Kasumi-1 (cell line): ENCODE results near the gene ZDHHC14.

Experiments used
- DNase-seq, 2 experiments: peaks; one replicate each; lab custom pipeline; 2025; lab: John Stamatoyannopoulos, UW

ZDHHC14 gene

DNA sequence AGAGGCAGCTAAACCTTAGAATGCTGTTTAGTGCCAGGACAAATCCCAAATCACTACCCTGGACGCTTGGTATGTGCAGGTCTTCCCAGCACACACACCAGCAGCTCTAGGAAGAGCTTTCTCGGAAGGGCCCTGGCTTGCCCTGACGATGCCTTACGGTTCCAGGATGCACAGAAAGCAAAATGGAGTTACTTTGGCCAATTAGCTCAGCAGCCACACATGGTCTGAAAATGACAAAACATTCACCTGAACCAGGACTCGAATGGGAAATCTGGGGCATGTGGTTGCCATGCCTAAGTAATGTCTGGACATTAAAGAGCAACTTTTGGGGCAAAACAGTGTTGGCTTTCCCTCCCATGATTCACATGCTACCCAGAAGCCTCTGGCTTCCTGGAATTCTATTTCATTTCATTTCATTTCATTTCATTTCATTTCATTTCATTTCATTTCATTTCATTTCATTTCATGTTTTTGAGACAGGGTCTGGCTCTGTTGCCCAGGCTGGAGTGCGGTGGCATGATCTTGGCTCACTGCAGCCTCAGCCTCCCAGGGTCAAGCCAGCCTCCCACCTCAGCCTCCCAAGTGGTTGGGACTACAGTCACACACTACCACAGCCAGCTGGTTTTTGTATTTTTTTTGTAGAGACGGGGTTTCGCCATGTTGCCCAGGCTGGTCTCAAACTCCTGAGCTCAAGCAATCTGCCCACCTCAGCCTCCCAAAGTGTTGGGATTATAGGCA lies 153.3 kb downstream of the ZDHHC14 start:
- no peak for DNase-seq

DNA sequence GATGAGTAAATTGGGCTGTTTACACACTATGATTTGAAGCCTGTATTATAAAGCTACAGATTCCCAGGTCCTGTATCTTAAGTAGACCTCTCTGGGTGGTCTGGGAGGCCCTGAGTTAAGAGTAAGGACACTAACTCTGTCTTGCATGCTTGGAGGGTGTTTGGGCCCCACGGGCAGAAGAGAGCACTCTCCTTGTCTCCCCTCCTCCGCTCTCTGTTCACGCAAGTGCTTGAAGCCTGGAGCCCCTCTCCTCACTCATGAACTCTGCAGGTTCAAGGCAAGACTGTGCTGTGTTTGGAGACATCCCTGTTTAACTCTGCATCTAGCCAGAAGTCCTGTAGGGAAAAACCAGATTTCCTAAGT lies 154.0 kb downstream of the ZDHHC14 start:
- no peak for DNase-seq

DNA sequence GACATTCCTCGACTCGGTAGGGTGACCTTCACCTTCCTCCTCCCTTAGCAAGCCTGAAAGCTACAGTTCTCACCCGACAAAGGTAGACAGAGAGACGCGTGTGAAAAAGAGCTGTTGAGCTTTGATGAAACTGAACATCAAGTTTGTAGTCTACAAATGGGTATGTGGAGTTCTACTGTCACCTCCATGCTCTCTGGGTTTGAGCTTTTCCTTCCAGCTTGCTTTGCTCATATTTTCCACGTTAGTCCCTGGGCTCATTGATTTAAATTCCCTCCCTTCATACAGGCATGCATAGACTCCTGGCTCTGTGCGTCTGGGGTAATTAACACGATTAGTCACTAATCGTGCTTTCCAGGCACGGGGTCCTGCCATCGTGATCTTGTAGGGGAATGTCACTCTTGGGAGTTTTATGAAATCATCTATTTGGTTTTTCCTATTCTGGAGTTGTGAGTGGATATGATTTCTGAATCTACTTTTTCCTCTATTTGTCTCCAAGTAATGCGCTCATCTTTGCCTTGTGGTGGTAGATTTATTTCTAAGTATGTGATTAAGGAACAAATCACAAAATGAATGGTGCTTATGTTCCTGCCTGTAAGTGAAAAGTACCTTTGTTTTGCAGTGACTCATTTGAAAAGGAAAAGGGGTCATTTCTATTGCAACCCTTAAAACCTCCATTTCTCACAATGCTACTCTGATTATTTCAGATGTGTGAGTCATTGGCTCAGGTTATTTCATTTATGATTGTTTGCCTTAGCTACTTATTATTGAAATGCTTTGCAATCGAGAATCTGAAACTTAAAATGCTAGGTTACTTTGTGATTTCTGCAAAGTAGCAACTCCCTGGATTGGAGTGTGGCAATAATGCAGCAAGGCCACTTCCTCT lies 154.6 kb downstream of the ZDHHC14 start:
- DNase-seq: peak; percentile 54 to 79

DNA sequence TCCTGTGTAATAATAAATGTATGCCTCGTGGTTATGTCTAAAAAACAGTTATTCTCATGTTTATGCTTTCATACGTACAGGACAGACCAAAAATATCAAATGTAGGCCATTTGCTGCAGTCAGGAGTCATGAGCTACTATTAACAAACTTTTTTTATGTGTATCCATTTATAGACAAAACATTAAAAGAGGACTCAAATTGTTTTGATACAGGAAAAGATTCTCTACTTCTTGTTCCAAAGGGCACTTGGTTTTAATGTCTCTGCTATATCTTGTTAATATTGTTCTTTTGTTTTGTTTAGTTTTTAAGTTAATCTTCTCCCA lies 155.2 kb downstream of the ZDHHC14 start:
- peak in 1 of 2 experiments; percentile 71 for DNase-seq

DNA sequence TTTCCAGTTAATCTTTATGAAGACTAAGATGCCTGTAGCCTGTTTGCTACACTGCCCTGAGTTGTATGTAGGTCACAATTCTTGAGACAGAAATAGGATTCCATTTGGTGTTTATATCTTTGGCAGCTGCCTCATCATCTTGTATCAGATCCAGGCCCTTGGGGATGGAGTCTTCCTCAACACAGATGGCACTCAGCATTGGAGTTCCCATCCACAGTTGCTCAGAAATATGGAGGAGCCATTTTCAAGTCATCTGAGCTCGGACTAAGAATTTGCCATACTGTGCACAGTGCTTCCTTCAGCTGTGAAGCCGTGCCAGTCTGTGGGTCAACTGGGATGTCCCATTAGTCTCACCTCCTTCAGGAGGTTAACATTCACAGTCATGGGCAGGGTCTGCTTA lies 156.6 kb downstream of the ZDHHC14 start:
- DNase-seq: no peak

DNA sequence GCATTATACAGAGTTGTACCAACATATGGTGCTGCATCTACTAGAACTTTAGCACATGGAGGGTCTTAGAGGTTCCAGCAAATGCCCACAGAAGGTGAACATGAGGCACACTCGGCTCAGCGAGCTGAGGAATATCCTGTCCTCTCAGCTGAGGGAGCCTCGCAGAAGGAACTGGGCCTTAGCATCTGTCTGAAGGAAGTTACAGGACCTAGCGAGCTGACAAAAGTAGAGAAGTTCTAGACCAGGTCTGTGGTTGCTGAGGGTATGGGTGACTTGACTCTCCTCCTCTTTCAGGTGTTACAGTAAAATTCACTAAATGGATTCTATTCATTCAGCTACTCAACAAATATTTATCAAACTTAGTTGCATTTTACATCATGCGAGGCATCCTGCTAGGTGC lies 157.2 kb downstream of the ZDHHC14 start:
- peak; percentile 44 to 49 for DNase-seq

DNA sequence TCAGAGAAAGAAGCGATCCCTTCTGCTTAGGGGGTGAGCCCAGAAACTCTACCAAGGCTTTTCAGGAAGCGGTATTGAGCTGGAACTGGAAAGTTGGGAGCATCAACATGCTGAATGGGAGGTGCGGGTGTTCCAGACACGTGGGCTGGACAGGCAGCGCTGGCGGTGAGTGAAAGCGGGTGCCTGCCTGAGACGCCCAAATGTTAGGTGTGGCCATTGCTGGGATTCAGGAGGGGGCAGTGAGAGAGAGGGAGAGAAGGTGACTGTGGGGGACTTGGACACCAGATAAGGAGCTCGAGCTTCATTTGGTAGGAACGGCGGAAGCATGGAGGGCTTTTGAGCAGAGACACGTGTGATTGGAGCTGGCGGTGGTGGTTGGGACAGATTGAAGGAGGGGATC lies 157.7 kb downstream of the ZDHHC14 start:
- DNase-seq: no peak

DNA sequence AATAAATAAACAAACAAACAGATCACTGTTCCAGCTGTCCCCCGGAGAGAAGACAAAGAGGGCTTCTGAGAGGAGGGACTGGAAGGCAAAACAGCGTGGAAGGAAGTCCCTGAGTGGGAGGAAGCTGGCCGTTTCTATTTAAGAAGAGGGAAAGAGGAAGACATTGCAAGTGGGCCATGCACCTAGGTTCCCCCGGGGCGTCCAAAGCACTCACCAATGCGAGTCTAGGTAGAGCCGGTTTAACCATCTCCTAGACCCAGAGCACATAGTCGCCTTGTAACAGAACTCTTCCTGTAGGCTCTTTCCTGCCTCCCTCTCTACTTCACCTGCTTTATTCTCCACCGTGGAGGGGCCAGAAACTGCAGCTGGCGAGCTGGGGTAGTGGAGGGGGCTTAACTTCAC lies 158.4 kb downstream of the ZDHHC14 start:
- DNase-seq: peak in 1 of 2 experiments; percentile 38

DNA sequence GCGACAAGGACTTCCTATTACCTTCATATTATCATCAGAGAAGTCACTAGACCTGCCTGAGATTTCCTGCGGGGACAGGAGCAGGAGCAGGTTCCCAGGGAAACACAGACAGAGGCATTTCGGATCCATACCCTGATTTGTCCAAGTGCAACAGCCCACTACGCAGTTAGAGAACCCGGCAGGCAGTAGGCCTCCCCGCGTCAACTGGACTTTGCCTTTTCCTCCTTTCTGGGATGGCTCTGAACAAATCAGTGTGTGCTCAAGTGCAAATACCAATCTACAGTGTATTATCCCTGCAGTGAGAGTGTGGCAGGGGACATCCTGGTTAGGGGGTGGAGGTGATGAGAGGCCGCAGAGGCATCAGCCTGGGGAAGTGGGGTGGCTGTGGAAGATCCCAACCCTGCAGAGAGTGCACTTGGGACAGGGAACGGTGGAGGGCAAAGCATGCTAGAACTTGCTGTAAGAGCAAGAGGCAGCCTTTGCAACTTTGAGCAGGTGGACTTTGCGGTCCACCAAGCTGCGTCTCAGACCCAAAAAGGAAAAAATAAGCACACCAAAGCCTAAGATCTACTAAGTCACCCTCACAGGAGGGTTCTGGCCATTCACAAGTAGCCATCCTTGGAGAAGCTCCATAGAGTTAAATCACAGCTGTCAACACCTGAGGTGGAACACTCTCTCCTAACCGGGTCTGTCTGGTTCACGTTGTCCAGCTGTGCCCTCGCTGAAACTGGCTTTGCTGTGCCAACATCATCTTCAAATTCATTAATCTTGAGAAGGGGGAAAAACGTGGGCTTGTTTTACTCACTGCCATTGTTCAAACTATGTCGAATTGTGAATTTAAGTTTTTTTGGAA lies 159.1 kb downstream of the ZDHHC14 start:
- no peak for DNase-seq

DNA sequence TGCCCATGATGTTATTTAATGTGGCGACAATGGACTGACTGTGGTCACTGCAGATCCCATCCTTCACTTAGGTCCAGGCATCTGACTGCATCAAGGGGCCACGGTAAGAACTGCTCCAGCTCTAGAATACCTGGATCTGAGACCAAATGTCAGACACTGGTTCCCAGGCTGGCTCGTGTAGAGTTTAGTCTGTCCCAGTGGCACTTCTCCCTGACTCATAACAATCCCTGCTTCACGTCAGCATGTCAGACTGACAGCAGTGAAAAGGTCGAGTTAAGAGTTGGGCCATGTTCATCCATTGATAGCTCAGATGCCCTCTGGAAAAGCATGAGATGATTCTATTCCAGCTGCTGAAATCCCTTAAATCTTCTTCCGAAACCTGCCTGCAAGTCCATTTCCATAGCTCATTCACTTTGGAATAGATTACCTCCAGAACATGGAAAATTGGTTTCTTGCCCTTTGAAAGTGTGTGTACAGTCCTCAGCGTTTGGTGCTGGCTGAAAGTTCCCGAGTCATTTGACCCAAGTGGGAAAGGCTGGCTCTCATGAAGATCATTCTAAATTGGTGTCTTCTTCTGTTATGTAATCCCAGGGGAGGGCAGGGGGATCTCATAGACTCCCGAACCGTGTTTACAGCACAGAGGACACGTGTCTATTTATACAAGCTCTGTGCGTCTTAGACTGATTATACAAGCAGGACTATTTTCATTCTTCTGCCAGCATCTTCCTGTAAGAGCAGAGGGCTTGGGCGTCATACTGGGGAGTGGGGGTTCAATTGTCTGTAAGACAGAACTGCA lies 160.8 kb downstream of the ZDHHC14 start:
- no peak for DNase-seq

DNA sequence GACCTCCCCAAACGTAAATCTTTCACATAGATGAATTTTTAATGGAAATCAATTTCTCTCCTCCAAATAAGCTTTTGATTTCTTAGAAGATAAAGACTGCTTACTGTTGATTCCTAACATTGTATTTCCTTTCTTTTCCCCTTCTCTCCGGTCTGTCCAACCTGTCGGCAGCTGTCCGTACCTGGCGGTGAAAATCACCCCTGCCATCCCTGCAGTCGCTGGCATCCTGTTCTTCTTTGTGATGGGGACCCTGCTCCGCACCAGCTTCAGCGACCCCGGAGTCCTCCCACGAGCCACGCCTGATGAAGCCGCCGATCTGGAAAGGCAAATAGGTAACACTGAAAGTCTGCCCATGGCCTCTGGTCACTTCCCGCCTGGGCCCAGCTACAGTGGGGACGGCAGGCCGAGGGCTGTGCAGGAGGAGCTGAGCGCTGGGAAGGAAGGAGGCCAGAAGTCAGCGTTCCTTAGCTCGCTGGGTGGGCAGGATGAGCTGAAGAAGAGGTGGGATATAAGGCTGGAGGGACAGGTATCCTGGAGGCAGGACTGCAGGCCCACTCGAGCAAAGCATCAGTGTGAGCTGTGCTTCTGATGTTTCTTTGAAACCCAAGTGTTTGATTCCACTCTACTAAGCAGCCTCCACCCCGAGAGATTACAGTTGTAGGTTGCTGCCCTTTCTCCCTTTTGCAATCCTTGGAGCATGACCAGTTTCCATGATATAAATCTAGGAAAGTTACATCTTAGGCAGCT lies 161.6 kb downstream of the ZDHHC14 start:
- no peak for DNase-seq

DNA sequence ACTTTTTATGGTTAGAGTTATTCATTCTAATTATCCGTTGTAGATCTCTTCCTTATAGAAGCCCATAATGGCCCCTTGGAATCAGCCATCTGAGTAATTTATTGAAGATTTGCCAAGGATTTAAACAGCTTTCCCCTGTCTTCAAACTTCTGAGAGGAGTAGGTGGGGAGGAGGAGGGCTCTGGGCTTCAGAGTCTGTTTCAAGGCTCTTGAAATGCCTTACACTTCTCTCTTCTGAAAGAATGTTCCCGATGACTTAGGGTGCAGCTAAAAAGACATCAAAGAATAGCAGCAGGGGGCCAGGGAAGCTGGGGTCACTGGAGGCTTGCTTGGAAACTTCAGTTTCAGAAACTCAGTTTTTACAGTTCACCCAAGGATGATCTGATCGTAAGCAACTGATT lies 165.3 kb downstream of the ZDHHC14 start:
- DNase-seq: no peak

DNA sequence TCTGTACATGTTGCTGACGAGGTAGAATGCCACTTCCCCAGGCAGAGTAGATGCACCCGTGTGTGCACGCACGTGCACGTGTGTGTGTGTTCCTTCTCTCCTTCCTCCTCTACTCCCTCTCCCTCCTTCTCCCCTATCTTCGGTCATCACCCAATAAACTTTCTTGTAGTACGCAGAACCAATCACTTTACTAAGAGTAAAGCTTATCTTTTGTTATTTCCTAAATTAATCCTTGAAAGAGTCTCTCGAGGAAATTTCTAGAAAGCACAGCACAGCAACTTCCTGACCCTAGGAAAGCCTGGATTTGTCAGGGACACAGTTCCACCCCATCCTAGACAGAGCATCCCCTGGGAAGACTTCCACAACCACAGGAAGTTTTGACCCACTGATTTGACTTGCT lies 166.1 kb downstream of the ZDHHC14 start:
- DNase-seq: no peak

DNA sequence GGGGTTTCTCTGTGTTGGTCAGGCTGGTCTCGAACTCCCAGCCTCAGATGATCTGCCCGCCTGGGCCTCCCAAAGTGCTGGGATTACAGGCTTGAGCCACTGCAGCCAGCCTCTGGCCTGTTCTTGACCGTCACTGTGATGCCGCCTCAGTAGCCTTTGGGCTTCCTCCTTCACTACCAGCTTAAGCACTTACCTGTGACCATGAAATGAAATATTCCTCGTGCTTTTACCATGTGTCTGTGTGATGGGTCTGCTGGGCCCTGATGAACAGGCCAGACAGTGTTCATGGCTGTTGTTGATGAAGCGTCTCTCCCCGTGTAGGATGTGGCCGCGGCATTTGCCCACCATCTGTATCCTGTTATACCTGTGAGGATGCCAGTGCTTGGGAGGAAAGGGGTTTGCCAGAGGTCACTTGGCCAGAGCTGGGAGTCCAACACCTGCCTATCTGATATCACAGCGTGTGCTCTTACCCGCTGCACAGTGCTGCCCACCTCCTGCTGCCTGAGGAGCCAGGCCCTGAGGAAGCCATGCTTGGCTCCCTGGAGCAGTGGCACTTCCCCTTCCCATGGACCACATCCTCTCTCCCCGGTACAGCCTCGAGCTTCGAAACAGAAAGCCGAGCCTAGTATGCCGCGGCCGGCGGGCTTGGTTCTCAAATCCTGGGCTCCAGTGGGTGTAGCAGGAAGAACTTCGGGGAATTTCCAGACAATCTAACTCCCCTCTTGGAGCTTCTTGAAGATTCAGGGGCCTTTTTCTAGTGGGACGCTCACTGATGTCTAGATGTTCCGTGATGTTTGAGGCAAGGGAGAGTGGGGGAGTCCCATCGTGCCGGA lies 167.9 kb downstream of the ZDHHC14 start:
- DNase-seq: peak; percentile 67 to 78

DNA sequence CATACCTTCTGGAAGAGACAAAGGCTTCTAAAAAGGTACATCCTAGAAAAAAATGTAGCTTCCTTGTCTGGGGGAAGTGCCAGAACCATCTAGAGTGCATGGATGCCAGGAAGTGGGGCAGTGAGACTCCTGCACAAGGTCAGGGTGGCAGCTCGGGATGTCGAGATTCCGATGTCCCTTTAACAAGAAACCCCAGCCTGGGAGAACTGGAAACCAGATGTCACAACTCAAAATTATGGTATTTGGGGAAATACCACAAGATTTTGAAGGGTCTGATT lies 168.4 kb downstream of the ZDHHC14 start:
- no peak for DNase-seq

DNA sequence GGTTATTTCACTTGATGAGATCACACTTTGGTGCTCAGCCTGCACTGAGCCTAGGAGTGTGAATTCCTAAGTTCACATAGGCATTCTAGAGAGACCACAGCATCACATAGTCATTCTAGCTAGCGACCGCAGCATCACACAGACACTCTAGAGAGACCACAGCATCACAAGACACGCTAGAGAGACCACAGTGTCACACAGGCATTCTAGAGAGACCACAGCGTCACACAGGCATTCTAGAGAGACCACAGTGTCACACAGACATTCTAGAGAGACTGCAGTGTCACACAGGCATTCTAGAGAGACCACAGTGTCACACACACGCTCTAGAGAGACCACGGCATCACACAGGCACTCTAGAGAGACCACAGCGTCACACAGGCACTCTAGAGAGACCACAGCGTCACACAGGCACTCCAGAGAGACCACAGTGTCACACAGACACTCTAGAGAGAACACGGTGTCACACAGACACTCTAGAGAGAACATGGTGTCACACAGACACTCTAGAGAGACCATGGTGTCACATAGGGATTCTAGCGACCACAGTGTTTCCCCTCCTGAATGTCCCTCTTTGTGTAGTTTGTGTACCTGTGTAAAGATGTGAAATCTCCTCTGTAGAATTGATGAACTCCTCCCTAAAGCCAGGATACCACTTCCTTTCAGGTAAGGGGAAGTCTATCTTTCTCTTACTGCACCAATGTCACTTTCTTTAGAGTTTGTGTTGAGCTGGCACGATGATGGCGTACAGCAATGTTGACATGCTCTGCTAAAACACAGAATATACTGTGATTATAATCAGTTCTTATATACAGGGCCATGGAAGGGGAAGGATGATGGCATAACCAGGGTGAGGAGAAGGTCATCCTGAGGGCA lies 169.4 kb downstream of the ZDHHC14 start:
- no peak for DNase-seq

DNA sequence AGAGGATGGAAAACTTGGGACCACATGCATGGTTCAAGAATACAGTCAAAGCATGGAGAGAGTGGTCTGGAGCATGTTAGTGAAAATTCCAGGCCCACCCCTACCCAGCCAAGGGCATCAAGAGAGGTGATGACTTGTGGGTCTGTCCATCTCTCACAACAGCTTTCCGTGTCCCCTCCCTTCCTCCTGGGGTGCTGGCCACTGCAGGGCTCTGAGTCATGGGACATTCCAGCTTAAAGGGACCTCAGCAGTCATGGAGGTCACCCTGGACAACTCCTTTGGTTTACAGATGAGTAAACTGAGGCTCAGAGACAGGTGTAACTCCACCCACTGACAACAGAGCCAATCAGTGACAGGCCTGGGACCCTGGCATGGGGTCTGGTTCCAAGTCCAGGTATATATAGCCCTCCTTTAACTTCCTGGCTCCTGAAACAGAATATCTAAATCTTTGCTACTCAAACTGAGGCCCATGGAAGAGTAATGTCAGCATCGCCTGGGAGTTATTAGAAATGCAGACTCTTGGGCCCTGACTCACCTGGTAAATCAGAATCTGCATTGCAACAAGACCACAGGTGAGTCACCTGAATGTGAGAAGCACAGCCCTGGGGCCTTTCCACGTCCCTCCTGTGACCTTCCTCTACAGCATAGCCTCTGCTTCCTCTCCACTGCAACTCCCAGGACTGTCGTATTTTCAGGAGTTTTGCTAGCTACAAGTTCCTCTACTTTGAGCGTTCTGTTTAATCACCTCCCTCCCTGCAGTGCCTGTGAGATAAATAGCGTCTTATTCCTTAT lies 170.2 kb downstream of the ZDHHC14 start:
- no peak for DNase-seq

DNA sequence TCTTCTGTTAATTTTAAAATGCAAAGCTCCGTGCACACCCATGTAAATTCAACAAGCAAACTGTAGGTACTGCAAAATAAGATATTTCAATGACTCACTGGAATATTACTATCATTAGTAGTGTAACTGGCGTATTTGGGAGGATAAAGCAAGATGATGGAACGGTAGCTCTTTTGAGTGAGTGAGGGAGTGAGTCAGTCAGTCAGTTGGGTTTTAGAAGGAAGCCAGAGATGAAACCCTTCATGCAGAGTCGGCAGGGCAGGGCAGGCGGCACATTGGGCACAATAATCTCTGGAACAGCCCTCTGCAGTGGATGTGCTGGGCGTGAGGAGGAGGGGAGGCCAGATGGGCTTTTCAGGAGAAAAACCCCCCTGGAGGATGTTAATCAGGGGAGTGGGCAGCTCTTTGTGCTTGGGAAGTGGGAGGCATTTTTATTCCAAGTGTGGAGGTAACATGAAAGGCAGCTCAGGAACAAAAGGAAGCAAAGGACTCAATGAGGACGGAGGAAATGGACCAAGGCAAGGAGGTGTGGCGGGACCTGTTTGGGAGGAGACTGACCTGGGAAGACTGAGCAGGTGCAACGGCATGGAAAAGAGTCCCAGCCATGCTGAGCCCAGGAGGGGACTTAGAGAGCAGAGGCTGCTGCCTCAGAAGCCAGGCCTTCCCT lies 171.2 kb downstream of the ZDHHC14 start:
- DNase-seq: no peak
